Measurements from ENCODE around the gene UMAD1. TPM values are rescaled to one million over a fixed set of nuclear protein-coding genes. Genes with fewer than 3 reads are reported as not detected.

UMAD1 gene
- total RNA-seq, 1 donor from 2014 or later: 11.9 TPM

- no peak for DNase-seq
Measured at GRCh38 chr7:7693881-7694280, 53.3 kb downstream of the UMAD1 start.

- DNase-seq: no peak
Measured at GRCh38 chr7:7694542-7694941, 54.0 kb downstream of the UMAD1 start.

GRCh38 chr7:7695111-7695817, 54.7 kb downstream of the UMAD1 start:
- peak; percentile 71 for DNase-seq

GRCh38 chr7:7696458-7697119, 56.0 kb downstream of the UMAD1 start:
- no peak for DNase-seq

- DNase-seq: no peak
Measured at GRCh38 chr7:7698930-7699329, 58.4 kb downstream of the UMAD1 start.

- DNase-seq: no peak
Measured at GRCh38 chr7:7699380-7699779, 58.8 kb downstream of the UMAD1 start.

- no peak for DNase-seq
Measured at GRCh38 chr7:7699970-7700369, 59.4 kb downstream of the UMAD1 start.

- DNase-seq: no peak
Measured at GRCh38 chr7:7701527-7701926, 61.0 kb downstream of the UMAD1 start.

GRCh38 chr7:7702826-7703225, 62.3 kb downstream of the UMAD1 start:
- no peak for DNase-seq

GRCh38 chr7:7703427-7703826, 62.9 kb downstream of the UMAD1 start:
- DNase-seq: no peak

- DNase-seq: no peak
Measured at GRCh38 chr7:7704867-7705266, 64.3 kb downstream of the UMAD1 start.

- no peak for DNase-seq
Measured at GRCh38 chr7:7705318-7705717, 64.8 kb downstream of the UMAD1 start.

- DNase-seq: no peak
Measured at GRCh38 chr7:7706101-7706511, 65.6 kb downstream of the UMAD1 start.

- no peak for DNase-seq
Measured at GRCh38 chr7:7706556-7707172, 66.1 kb downstream of the UMAD1 start.

- DNase-seq: no peak
Measured at GRCh38 chr7:7707246-7707645, 66.7 kb downstream of the UMAD1 start.

GRCh38 chr7:7707806-7708205, 67.3 kb downstream of the UMAD1 start:
- peak; percentile 38 for DNase-seq

GRCh38 chr7:7709291-7709690, 68.7 kb downstream of the UMAD1 start:
- no peak for DNase-seq

- no peak for DNase-seq
Measured at GRCh38 chr7:7710469-7710868, 69.9 kb downstream of the UMAD1 start.

- DNase-seq: no peak
Measured at GRCh38 chr7:7713730-7714129, 73.2 kb downstream of the UMAD1 start.

GRCh38 chr7:7718492-7718891, 77.9 kb downstream of the UMAD1 start, which contains the start of gene RPA3:
TSS of gene RPA3 (minus strand) at chr7:7718607. CDS start at chr7:7640418, 78,189 bp downstream.
- no peak for DNase-seq

- peak; percentile 96 for DNase-seq
Measured at GRCh38 chr7:7719236-7719635, 78.7 kb downstream of the UMAD1 start.

GRCh38 chr7:7720193-7720592, 79.6 kb downstream of the UMAD1 start:
- peak; percentile 68 for DNase-seq

Measured in tongue (tissue), 2 donors.